Fibroblast of pulmonary artery (primary cell): Measurements from ENCODE around the gene MTCH2.
"Not testable (repeated sequence)": the region's sequence is repeated elsewhere in the genome, so short reads cannot be mapped to it uniquely, and the experiment has no call there.

Source experiments
- DNase-seq: peaks from one replicate; pipeline ENCODE4 v3.0.0-alpha.2; 2010; ENCODE audit warnings: low read depth
- H3K4me3 ChIP-seq: replicated peaks from 2 replicates; pipeline ENCODE4 v1.5.1; 2011; ENCODE audit warnings: low read depth, mild to moderate bottlenecking, control low read depth, low read length, moderate library complexity
- TF ChIP-seq, protein P1 (sequence below): IDR thresholded peaks from 2 replicates; pipeline ENCODE4 v1.5.1; 2011; ENCODE audit warnings: mild to moderate bottlenecking, control low read depth, low read length, inconsistent platforms; ENCODE audit errors: missing control alignments

MTCH2 gene

DNA sequence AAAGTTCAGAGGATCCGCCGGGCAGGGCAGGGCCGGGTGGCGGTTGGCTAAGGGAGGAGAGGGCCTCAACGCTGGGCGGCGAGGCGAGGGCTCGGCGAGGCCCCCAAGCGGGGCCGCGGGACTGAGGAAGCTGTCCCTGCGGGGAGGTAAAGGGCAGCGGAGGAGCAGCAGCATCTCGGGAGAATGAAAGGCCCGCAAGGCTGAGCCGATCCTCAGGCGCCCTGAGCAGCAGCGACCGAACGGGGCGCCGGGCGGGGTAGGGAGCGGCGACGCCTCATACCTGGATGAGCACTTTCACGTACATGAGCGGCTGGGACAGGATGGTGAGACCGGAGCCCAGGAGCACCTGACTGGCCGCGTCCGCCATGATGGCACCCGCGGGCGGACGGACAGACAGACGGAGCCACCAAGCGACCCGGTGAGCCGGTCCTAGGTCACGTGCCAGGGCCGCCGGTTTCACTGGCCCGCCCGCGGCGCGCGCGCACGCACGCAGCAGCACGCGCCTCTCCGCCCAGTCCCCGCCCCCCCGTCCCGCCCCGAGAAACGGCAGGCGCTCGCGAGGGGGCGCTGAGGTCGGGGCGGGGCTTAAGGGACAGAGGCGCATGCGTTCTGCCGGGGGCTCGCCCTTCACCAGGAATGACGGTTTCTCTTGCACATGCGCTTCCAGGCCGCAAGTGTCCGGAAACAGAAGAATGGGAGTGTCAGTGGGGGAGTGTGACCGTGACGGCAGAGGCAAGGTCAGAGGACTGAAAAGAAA lies at the start of gene MTCH2:
TSS of gene MTCH2 (minus strand) at position 461 of the 757 bp plus-strand sequence. CDS start at position 367, 94 bp downstream.
- TF ChIP-seq, protein P1, sequence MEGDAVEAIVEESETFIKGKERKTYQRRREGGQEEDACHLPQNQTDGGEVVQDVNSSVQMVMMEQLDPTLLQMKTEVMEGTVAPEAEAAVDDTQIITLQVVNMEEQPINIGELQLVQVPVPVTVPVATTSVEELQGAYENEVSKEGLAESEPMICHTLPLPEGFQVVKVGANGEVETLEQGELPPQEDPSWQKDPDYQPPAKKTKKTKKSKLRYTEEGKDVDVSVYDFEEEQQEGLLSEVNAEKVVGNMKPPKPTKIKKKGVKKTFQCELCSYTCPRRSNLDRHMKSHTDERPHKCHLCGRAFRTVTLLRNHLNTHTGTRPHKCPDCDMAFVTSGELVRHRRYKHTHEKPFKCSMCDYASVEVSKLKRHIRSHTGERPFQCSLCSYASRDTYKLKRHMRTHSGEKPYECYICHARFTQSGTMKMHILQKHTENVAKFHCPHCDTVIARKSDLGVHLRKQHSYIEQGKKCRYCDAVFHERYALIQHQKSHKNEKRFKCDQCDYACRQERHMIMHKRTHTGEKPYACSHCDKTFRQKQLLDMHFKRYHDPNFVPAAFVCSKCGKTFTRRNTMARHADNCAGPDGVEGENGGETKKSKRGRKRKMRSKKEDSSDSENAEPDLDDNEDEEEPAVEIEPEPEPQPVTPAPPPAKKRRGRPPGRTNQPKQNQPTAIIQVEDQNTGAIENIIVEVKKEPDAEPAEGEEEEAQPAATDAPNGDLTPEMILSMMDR: no peak
- peak; percentile 99 for DNase-seq
- peak within 1 kb of the TSS; percentile 85 for H3K4me3 ChIP-seq

DNA sequence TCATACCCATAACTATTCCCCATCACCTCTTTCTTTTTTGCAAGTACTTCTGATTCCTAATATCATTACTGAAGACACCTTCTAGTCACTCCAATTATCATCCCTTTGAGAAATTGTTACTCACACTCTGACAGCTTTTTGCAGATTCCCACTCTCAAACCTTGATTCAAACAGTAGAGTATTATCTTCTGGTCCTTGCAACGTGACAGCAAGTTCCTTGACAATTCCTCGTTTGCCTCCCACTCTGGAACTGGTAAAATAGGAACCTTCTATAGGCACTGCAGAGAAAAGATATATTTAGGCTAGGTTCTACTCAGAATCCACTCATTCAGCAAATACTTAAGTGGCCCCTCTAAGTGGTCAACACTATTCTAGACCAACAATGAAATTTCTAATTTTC lies 49.6 kb upstream of the MTCH2 start:
- H3K4me3 ChIP-seq: no peak overlapping the region
- TF ChIP-seq, protein P1: no peak
- no peak for DNase-seq

DNA sequence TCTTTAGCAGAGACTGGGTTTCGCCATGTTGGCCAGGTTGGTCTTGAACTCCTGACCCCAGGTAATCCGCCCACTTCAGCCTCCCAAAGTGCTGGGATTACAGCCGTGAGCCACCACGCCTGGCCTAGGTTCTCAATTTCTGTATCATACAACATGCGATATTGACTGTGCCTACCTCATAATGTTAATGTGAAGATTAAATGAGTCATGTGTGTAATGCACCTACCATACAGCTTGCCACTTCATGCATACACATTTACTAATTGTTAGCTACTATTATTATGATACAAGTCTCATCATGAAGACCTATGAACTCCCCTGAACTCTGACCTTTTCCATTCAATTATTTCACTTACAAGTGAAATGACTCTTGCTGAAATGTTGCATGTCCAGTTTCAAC lies 47.1 kb upstream of the MTCH2 start:
- TF ChIP-seq, protein P1: no peak
- no peak for DNase-seq
- no peak overlapping the region for H3K4me3 ChIP-seq

DNA sequence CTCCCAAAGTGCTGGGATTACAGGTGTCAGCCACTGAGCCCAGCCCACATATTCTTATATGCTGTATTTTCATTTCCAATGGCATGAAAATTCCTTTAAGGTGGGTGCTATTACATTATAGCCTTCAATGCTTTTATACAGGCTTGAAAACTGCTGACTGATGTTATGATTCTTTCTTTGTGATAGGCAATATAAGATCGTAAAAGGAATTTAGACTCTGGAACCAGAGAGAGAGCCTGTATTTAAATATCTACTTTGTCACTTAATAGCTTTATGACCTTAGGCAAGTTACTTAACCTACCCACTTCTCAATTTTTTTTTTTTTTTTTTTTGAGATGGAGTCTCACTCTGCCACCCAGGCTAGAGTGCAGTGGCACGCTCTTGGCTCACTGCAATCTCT lies 46.6 kb upstream of the MTCH2 start:
- TF ChIP-seq, protein P1: no peak
- H3K4me3 ChIP-seq: no peak overlapping the region
- DNase-seq: no peak

DNA sequence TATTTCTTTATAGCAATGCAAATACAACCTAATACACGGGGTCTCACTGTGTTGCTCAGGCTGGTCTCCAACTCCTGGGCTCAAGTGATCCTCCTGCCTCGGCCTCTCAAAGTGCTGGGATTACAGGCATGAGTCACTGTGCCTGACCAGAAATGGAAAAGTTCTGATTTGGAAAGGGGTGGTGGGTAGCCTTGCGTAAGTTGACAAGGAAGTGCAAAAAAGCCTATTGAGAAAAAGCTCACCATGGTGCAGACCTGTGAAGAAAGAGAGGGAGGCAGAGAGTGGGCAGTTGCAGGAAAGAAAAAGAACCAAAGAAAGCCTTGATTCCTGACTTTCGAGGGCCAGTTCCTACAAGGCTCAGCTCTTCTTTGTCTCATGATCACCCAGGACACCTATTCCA lies 45.8 kb upstream of the MTCH2 start:
- no peak overlapping the region for H3K4me3 ChIP-seq
- DNase-seq: no peak
- TF ChIP-seq, protein P1: no peak

DNA sequence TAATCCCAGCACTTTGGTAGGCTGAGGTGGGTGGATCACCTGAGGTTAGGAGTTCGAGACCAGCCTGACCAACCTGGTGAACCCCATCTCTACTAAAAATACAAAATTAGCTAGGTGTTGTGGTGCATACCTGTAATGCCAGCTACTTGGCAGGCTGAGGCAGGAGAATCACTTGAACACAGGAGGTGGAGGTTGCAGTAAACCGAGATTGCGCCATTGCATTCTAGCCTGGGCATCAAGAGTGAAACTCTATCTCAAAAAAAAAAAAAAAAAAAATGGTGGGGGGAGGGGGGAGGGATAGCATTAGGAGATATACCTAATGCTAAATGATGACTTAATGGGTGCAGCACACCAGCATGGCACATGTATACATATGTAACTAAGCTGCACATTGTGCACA lies 44.3 kb upstream of the MTCH2 start:
- not testable (repeated sequence) for DNase-seq, H3K4me3 ChIP-seq

DNA sequence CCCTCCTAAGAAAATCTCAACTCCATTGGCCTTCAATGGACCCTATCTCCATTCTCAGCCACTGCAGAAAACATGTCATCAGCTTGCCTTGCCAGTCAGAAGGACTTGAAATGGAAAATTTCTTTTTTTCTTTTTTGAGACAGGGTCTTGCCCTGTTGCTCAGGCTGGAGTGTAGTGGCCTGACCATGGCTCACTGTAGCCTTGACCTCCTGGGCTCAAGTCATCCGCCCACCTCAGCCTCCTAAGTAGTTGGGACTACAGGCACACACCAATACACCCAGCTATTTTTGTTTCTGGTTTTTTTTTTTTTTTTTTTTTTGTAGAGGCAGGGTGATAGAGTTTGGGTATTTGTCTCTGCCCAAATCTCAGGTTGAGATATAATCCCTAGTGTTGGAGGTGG lies 43.8 kb upstream of the MTCH2 start:
- TF ChIP-seq, protein P1: no peak
- no peak for DNase-seq
- H3K4me3 ChIP-seq: no peak overlapping the region
